Neuronal stem cell (in vitro differentiated cells): ENCODE data around the gene FAM120C.

Source experiments
- DNase-seq: peaks from one replicate; pipeline ENCODE4 v3.0.0-alpha.2; 2013; ENCODE audit warnings: low spot score
- H2AFZ ChIP-seq: one replicate; pipeline ENCODE4 v1.6.1; 2013; ENCODE audit warnings: mild to moderate bottlenecking, low read length, inconsistent platforms
- H2AK5ac ChIP-seq: 2 replicates; pipeline ENCODE4 v1.6.1; 2013; ENCODE audit warnings: low read depth, mild to moderate bottlenecking, inconsistent platforms, low read length, moderate library complexity, mixed read lengths
- H2BK120ac ChIP-seq: 2 replicates; pipeline ENCODE4 v1.6.1; 2013; ENCODE audit warnings: low read depth, mild to moderate bottlenecking, inconsistent platforms, low read length, moderate library complexity, mixed read lengths
- H2BK12ac ChIP-seq: one replicate; pipeline ENCODE4 v1.6.1; 2013; ENCODE audit warnings: low read length, inconsistent platforms
- H2BK15ac ChIP-seq: 2 replicates; pipeline ENCODE4 v1.6.1; 2013; ENCODE audit warnings: mild to moderate bottlenecking, low read length, inconsistent platforms, mixed read lengths
- H2BK5ac ChIP-seq: one replicate; pipeline ENCODE4 v1.6.1; 2013; ENCODE audit warnings: inconsistent platforms, mild to moderate bottlenecking, low read length, moderate library complexity
- H3K14ac ChIP-seq: one replicate; pipeline ENCODE4 v1.6.1; 2013; ENCODE audit warnings: low read length, inconsistent platforms
- H3K18ac ChIP-seq: 2 replicates; pipeline ENCODE4 v1.6.1; 2013; ENCODE audit warnings: low read length, inconsistent platforms
- H3K23ac ChIP-seq: 2 replicates; pipeline ENCODE4 v1.6.1; 2013; ENCODE audit warnings: low read depth, mild to moderate bottlenecking, mixed read lengths, low read length, inconsistent platforms; ENCODE audit not compliant: poor library complexity
- H3K27ac ChIP-seq: replicated peaks from 3 replicates; pipeline ENCODE4 v1.5.1; 2013; ENCODE audit warnings: low read length, inconsistent platforms
- H3K27me3 ChIP-seq, 3 experiments: 2 replicates each; pipeline ENCODE4 v1.6.1; 2013; ENCODE audit warnings: low read length in 3 of 3, mild to moderate bottlenecking in 2 of 3, inconsistent platforms in 1 of 3, low read depth in 1 of 3, mixed read lengths in 1 of 3, moderate library complexity in 1 of 3; ENCODE audit not compliant: control insufficient read depth in 3 of 3, insufficient read depth in 3 of 3
- H3K36me3 ChIP-seq, 2 donors: replicated peaks in 1 of 2; 2 replicates each; pipeline ENCODE4 v1.6.1; 2013; ENCODE audit warnings: low read length in 2 of 2; ENCODE audit not compliant: control insufficient read depth in 2 of 2, insufficient read depth in 2 of 2
- H3K4ac ChIP-seq: 2 replicates; pipeline ENCODE4 v1.6.1; 2013; ENCODE audit warnings: inconsistent platforms, mild to moderate bottlenecking, low read length, moderate library complexity
- H3K4me1 ChIP-seq, 2 donors: 1 replicate in 1 of 2; 2 replicates in 1 of 2; pipeline ENCODE4 v1.6.1; 2013; ENCODE audit warnings: low read length in 2 of 2, low read depth in 1 of 2; ENCODE audit not compliant: control insufficient read depth in 2 of 2, insufficient read depth in 1 of 2
- H3K4me2 ChIP-seq: one replicate; pipeline ENCODE4 v1.6.1; 2013; ENCODE audit warnings: mild to moderate bottlenecking, low read length, inconsistent platforms; ENCODE audit not compliant: insufficient read depth, poor library complexity, severe bottlenecking
- H3K4me3 ChIP-seq, 2 donors: 2 replicates each; pipeline ENCODE4 v1.5.1; 2013; ENCODE audit warnings: low read length in 2 of 2, mild to moderate bottlenecking in 2 of 2, inconsistent platforms in 1 of 2, moderate library complexity in 1 of 2
- H3K79me1 ChIP-seq: one replicate; pipeline ENCODE4 v1.6.1; 2013; ENCODE audit warnings: low read depth, mild to moderate bottlenecking, inconsistent platforms, low read length, moderate library complexity
- H3K9ac ChIP-seq: one replicate; pipeline ENCODE4 v1.6.1; 2013; ENCODE audit warnings: mild to moderate bottlenecking, low read depth, low read length, inconsistent platforms; ENCODE audit not compliant: poor library complexity
- H3K9me3 ChIP-seq, 2 donors: replicated peaks in 1 of 2; 2 replicates each; pipeline versions ENCODE3 to v1.6.1; 2013; ENCODE audit warnings: low read length in 2 of 2, mild to moderate bottlenecking in 2 of 2, inconsistent platforms in 1 of 2, low read depth in 1 of 2, mixed read lengths in 1 of 2, moderate library complexity in 1 of 2; ENCODE audit not compliant: control insufficient read depth in 2 of 2, insufficient read depth in 1 of 2
- H4K8ac ChIP-seq: one replicate; pipeline ENCODE4 v1.6.1; 2013; ENCODE audit warnings: low read depth, mild to moderate bottlenecking, inconsistent platforms, low read length, moderate library complexity
- H4K91ac ChIP-seq: one replicate; pipeline ENCODE4 v1.6.1; 2013; ENCODE audit warnings: low read length, low read depth, mild to moderate bottlenecking, inconsistent platforms; ENCODE audit not compliant: poor library complexity
- WGBS, 2 donors: extraction: QIAGEN DNeasy Blood & Tissue Kit; methylation state at CpG; one replicate each; pipeline ENCODE4 v1.1.7; 2013; ENCODE audit warnings: missing lambda C conversion rate in 2 of 2, mixed read lengths in 1 of 2; ENCODE audit not compliant: insufficient read length in 2 of 2, insufficient replicate concordance in 1 of 2; ENCODE audit errors: extremely low coverage in 2 of 2; 5-methylcytosine and 5-hydroxymethylcytosine counted together

FAM120C gene

DNA sequence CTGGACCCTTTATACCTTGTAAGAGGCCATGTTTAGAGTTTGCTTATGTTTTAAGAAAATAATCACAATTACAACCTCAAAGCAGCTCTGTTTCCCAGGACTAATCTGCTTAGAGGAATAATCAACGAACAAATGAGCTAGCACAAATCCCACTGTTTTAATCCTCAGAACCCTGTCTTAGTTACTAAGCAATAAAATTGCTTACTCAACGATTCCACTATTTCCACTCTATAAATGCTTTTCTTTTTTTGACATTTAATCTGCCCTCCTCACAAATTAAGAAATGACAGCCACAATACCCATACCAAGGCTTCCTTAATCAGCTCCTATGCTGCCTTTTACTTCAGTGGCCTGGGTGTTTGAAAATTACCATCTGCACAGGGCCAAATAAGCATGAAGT, 48.8 kb downstream of the FAM120C start:
- DNase-seq: no peak
- Histone ChIP-seq H2AFZ (no peak overlapping the region), H3K9me3 (no peaks in the 10 kb centered on the region), H3K9ac (no peak overlapping the region), H4K91ac (no peak overlapping the region), H3K27ac (no peak overlapping the region), H3K36me3 (peaks cover 7 to 31% of the 10 kb centered on the region in 2 donors), H3K4me3 (no peak overlapping the region), H3K4me1 (no peaks in the 10 kb centered on the region), H3K14ac (no peak overlapping the region), H2BK5ac (no peak overlapping the region), H3K27me3 (no peaks in the 10 kb centered on the region), H2BK15ac (no peak overlapping the region), H3K79me1 (no peaks in the 10 kb centered on the region), H2AK5ac (no peak overlapping the region), H3K18ac (no peak overlapping the region), H2BK120ac (no peak overlapping the region), H2BK12ac (no peak overlapping the region), H3K4ac (no peak overlapping the region), H3K23ac (no peak overlapping the region), H4K8ac (no peak overlapping the region), H3K4me2 (no peak overlapping the region)
- no CpG with 5 or more reads among the region's 2 CpGs for WGBS, 2 donors

DNA sequence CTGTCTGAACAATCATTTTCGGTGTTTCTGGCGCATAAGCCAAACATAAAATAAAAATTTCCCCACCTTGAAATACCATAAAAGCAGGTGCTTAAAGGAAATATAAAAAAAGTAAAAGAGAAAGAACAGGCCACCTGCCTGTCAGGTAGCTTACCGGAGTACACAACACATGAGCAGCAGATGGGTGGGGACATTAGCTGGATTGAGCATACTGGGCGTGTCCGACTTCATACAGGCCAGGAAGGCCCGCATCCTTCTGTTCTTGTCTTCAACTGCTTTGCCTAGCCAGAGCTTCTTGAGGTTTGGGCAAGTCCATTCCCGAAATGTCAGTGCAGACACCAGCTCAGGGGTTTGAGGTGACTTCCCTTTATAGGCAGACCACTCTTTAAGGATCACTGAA, 66.7 kb downstream of the FAM120C start:
- no peak overlapping the region for H3K27ac ChIP-seq
- H2BK15ac ChIP-seq: no peak overlapping the region

DNA sequence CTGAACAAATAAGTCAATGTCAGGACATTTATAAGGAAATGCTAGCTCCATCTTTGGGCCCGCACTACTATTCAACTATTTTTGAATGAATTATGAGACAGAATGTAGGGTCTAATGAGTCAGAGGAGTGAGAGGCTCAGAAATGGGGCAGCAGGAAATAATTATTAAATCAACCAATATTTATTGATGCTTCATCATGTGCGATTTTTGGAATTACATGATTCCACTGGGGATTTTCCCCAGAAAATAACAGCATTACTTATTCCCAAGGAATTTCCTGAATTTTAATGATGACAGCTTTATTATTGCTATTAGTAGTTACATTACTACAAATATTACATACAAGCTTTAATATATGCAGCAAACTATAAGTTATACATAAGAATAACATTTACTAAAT, 89.5 kb downstream of the FAM120C start:
- Histone ChIP-seq H2BK15ac (no peak overlapping the region), H3K23ac (no peak overlapping the region), H2AK5ac (no peak overlapping the region), H4K8ac (no peak overlapping the region), H3K4ac (no peak overlapping the region), H3K9me3 (no peaks in the 10 kb centered on the region), H3K4me1 (no peaks in the 10 kb centered on the region), H2BK12ac (no peak overlapping the region), H2BK120ac (no peak overlapping the region), H3K36me3 (no peaks in the 10 kb centered on the region), H4K91ac (no peak overlapping the region), H3K4me3 (no peak overlapping the region), H3K9ac (no peak overlapping the region), H3K79me1 (no peaks in the 10 kb centered on the region), H2BK5ac (no peak overlapping the region), H3K27me3 (no peaks in the 10 kb centered on the region), H3K14ac (no peak overlapping the region), H2AFZ (no peak overlapping the region), H3K27ac (no peak overlapping the region), H3K4me2 (no peak overlapping the region), H3K18ac (no peak overlapping the region)
- DNase-seq: no peak
- WGBS, 2 donors: no CpG with 5 or more reads among the region's 2 CpGs

More for the DNA sequence above, 66.7 kb downstream of the FAM120C start:
- DNase-seq: no peak
- no peaks in the 10 kb centered on the region for H3K36me3 ChIP-seq
- H3K4me3 ChIP-seq: no peak overlapping the region
- no peak overlapping the region for H2AK5ac ChIP-seq
- H3K9ac ChIP-seq: no peak overlapping the region
- H3K4me1 ChIP-seq: no peaks in the 10 kb centered on the region
- H4K91ac ChIP-seq: no peak overlapping the region
- H4K8ac ChIP-seq: no peak overlapping the region
- no peak overlapping the region for H3K4ac ChIP-seq
- no peak overlapping the region for H3K14ac ChIP-seq
- no peak overlapping the region for H3K4me2 ChIP-seq
- no peak overlapping the region for H2BK120ac ChIP-seq
- H3K27me3 ChIP-seq: no peaks in the 10 kb centered on the region
- H3K79me1 ChIP-seq: no peaks in the 10 kb centered on the region
- no peak overlapping the region for H2BK12ac ChIP-seq
- no peak overlapping the region for H2BK5ac ChIP-seq
- H3K23ac ChIP-seq: no peak overlapping the region
- H3K18ac ChIP-seq: no peak overlapping the region
- H2AFZ ChIP-seq: no peak overlapping the region
- WGBS, 2 donors: no CpG with 5 or more reads among the region's 7 CpGs
- no peaks in the 10 kb centered on the region for H3K9me3 ChIP-seq

GRCh38 chrX:54093159-54093558, 89.9 kb downstream of the FAM120C start:
- H3K4me2 ChIP-seq: no peak overlapping the region
- H3K4me1 ChIP-seq: no peaks in the 10 kb centered on the region
- no peak overlapping the region for H2BK120ac ChIP-seq
- H3K27me3 ChIP-seq: no peaks in the 10 kb centered on the region
- H4K8ac ChIP-seq: no peak overlapping the region
- H2BK5ac ChIP-seq: no peak overlapping the region
- no peak overlapping the region for H2AK5ac ChIP-seq
- WGBS, 2 donors: no CpG with 5 or more reads among the region's 1 CpG
- no peak overlapping the region for H2AFZ ChIP-seq
- H3K18ac ChIP-seq: no peak overlapping the region
- H3K4ac ChIP-seq: no peak overlapping the region
- H2BK15ac ChIP-seq: no peak overlapping the region
- no peak overlapping the region for H2BK12ac ChIP-seq
- no peak overlapping the region for H3K14ac ChIP-seq
- H3K4me3 ChIP-seq: no peak overlapping the region
- H3K9me3 ChIP-seq: no peaks in the 10 kb centered on the region
- no peaks in the 10 kb centered on the region for H3K36me3 ChIP-seq
- no peak overlapping the region for H4K91ac ChIP-seq
- no peaks in the 10 kb centered on the region for H3K79me1 ChIP-seq
- H3K9ac ChIP-seq: no peak overlapping the region
- H3K27ac ChIP-seq: no peak overlapping the region
- H3K23ac ChIP-seq: no peak overlapping the region
- DNase-seq: no peak
